ENCODE results near the gene ZCCHC13. TPM values are rescaled to one million over a fixed set of nuclear protein-coding genes. Genes with fewer than 3 reads are reported as not detected.
A peak's percentile ranks its signal among the peaks of the same experiment; 100 is the strongest.

Gene ZCCHC13
- total and polyA plus RNA-seq, 2 donors (not counting 3 experiments of a cell fraction or from before 2014, with no cell fraction given): not detected

- no TSS peak for BruUV-seq (replicated peaks)
- TF ChIP-seq, protein P1, sequence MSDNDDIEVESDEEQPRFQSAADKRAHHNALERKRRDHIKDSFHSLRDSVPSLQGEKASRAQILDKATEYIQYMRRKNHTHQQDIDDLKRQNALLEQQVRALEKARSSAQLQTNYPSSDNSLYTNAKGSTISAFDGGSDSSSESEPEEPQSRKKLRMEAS (IDR thresholded peaks at IDR 0.05; ENCODE audit: insufficient read depth, insufficient read length): no peak
- TF ChIP-seq MYC (IDR thresholded peaks at IDR 0.05; ENCODE audit: low read depth, low read length) (no peak), POLR2AphosphoS5 (IDR thresholded peaks at IDR 0.05; ENCODE audit: insufficient read depth, low read depth, low read length) (no peak), CTCF (IDR thresholded peaks at IDR 0.05; ENCODE audit: extremely low read depth in 1 of 2, insufficient read depth in 1 of 2, low read depth in 1 of 2, low read length in 2 of 2) (no peak), EZH2 (IDR thresholded peaks at IDR 0.05; ENCODE audit: borderline replicate concordance, low read depth, low read length, severe bottlenecking) (no peak)
- intact Hi-C loops (cut with micrococcal nuclease): no loop called here
- Histone ChIP-seq H3K9ac (replicated peaks; ENCODE audit: extremely low read depth, insufficient read depth, low read length) (no peak overlapping the region), H3K4me3 (replicated peaks in 1 of 3; ENCODE audit: insufficient read depth in 1 of 3, low read depth in 1 of 3, low read length in 3 of 3) (no peak overlapping the region), H3K36me3 (ENCODE audit: control insufficient read depth in 2 of 2, extremely low read depth in 1 of 2, insufficient read depth in 2 of 2, low read length in 2 of 2) (no peaks in the 10 kb centered on the region), H3K4me2 (ENCODE audit: insufficient read depth, low read length) (no peak overlapping the region), H3K9me1 (replicated peaks; ENCODE audit: control insufficient read depth, extremely low read depth, insufficient read depth, low read length) (no peaks in the 10 kb centered on the region), H3K27ac (ENCODE audit: insufficient read depth, low read depth, low read length) (no peak overlapping the region), H3K4me1 (ENCODE audit: control insufficient read depth, extremely low read depth, insufficient read depth, low read length) (no peaks in the 10 kb centered on the region), H4K20me1 (replicated peaks; ENCODE audit: control insufficient read depth, extremely low read depth, insufficient read depth, low read length) (no peaks in the 10 kb centered on the region), H3K79me2 (ENCODE audit: control insufficient read depth, insufficient read depth, low read length) (no peaks in the 10 kb centered on the region), H3K27me3 (ENCODE audit: control insufficient read depth in 2 of 2, insufficient read depth in 2 of 2, low read length in 2 of 2) (no peaks in the 10 kb centered on the region), H3K9me3 (replicated peaks; ENCODE audit: control insufficient read depth, insufficient read depth, low read length) (no peaks in the 10 kb centered on the region), H2AFZ (ENCODE audit: low read depth, low read length) (no peak overlapping the region)
- CTCF ChIA-PET: no interaction called here
- FAIRE-seq (peak; percentile 38), DNase-seq (ENCODE audit: low read depth, low spot score) (no peak)
- POLR2A ChIA-PET: no interaction called here
- dilution Hi-C loops (cut with MboI; ENCODE audit: extremely low pct_ligation_motif_present, low sequenced_read_pairs): no loop called here
Measured at GRCh38 chrX:74297766-74298165, 6.2 kb upstream of the ZCCHC13 start.

GRCh38 chrX:74300869-74301268 is 3.1 kb upstream of the ZCCHC13 start:
- FAIRE-seq: no peak
- H3K4me1 ChIP-seq (ENCODE audit: control insufficient read depth, extremely low read depth, insufficient read depth, low read length): no peaks in the 10 kb centered on the region

More at GRCh38 chrX:74300869-74301268, 3.1 kb upstream of the ZCCHC13 start:
- Histone ChIP-seq H2AFZ (ENCODE audit: low read depth, low read length) (no peak overlapping the region), H3K9ac (replicated peaks; ENCODE audit: extremely low read depth, insufficient read depth, low read length) (no peak overlapping the region), H4K20me1 (replicated peaks; ENCODE audit: control insufficient read depth, extremely low read depth, insufficient read depth, low read length) (no peaks in the 10 kb centered on the region), H3K36me3 (ENCODE audit: control insufficient read depth in 2 of 2, extremely low read depth in 1 of 2, insufficient read depth in 2 of 2, low read length in 2 of 2) (no peaks in the 10 kb centered on the region), H3K4me2 (ENCODE audit: insufficient read depth, low read length) (no peak overlapping the region), H3K79me2 (ENCODE audit: control insufficient read depth, insufficient read depth, low read length) (no peaks in the 10 kb centered on the region), H3K27ac (ENCODE audit: insufficient read depth, low read depth, low read length) (no peak overlapping the region), H3K4me3 (replicated peaks in 1 of 3; ENCODE audit: insufficient read depth in 1 of 3, low read depth in 1 of 3, low read length in 3 of 3) (no peak overlapping the region), H3K9me3 (replicated peaks; ENCODE audit: control insufficient read depth, insufficient read depth, low read length) (no peaks in the 10 kb centered on the region), H3K27me3 (ENCODE audit: control insufficient read depth in 2 of 2, insufficient read depth in 2 of 2, low read length in 2 of 2) (no peaks in the 10 kb centered on the region), H3K9me1 (replicated peaks; ENCODE audit: control insufficient read depth, extremely low read depth, insufficient read depth, low read length) (no peaks in the 10 kb centered on the region)
- BruUV-seq (replicated peaks): no TSS peak
- intact Hi-C loops (cut with micrococcal nuclease) (no loop called here), dilution Hi-C loops (cut with MboI; ENCODE audit: extremely low pct_ligation_motif_present, low sequenced_read_pairs) (no loop called here)
- CTCF ChIA-PET: no interaction called here
- TF ChIP-seq POLR2AphosphoS5 (IDR thresholded peaks at IDR 0.05; ENCODE audit: insufficient read depth, low read depth, low read length) (no peak), CTCF (IDR thresholded peaks at IDR 0.05; ENCODE audit: extremely low read depth in 1 of 2, insufficient read depth in 1 of 2, low read depth in 1 of 2, low read length in 2 of 2) (no peak), POLR2A (IDR thresholded peaks at IDR 0.05; ENCODE audit: low read depth, low read length) (no peak), MYC (IDR thresholded peaks at IDR 0.05; ENCODE audit: low read depth, low read length) (no peak), FOS (IDR thresholded peaks at IDR 0.05; ENCODE audit: borderline replicate concordance, insufficient read depth, low read length) (no peak), JUN (IDR thresholded peaks at IDR 0.05; ENCODE audit: borderline replicate concordance, insufficient read depth, insufficient read length, low read depth) (no peak)
- TF ChIP-seq, protein P1 (IDR thresholded peaks at IDR 0.05; ENCODE audit: insufficient read depth, insufficient read length): no peak
- DNase-seq (ENCODE audit: low read depth, low spot score): no peak
- POLR2A ChIA-PET: no interaction called here

Data from endothelial cell of umbilical vein (primary cell).